HG03457 (cell line): ENCODE results near the gene ZSCAN18.

ENCODE experiments used
- ATAC-seq: cut with Tn5 transposase; IDR thresholded peaks from one replicate; pipeline ENCODE4 v1.9.1; 2021; ENCODE audit warnings: moderate number of reproducible peaks; ENCODE audit not compliant: unreplicated experiment

Gene ZSCAN18

GRCh38 chr19:58045411-58046050 lies 52.5 kb downstream of the ZSCAN18 start:
- no peak for ATAC-seq

- ATAC-seq: no peak
These were observed 53.1 kb downstream of the ZSCAN18 start for GRCh38 chr19:58044886-58045285.

- ATAC-seq: no peak
These were observed 53.6 kb downstream of the ZSCAN18 start for GRCh38 chr19:58044391-58044790.

- ATAC-seq: no peak
These were observed 55.3 kb downstream of the ZSCAN18 start for GRCh38 chr19:58042495-58043340.

GRCh38 chr19:58040751-58041525 lies 57.1 kb downstream of the ZSCAN18 start:
- no peak for ATAC-seq

- no peak for ATAC-seq
These were observed 59.3 kb downstream of the ZSCAN18 start for GRCh38 chr19:58038688-58039204.

DNA sequence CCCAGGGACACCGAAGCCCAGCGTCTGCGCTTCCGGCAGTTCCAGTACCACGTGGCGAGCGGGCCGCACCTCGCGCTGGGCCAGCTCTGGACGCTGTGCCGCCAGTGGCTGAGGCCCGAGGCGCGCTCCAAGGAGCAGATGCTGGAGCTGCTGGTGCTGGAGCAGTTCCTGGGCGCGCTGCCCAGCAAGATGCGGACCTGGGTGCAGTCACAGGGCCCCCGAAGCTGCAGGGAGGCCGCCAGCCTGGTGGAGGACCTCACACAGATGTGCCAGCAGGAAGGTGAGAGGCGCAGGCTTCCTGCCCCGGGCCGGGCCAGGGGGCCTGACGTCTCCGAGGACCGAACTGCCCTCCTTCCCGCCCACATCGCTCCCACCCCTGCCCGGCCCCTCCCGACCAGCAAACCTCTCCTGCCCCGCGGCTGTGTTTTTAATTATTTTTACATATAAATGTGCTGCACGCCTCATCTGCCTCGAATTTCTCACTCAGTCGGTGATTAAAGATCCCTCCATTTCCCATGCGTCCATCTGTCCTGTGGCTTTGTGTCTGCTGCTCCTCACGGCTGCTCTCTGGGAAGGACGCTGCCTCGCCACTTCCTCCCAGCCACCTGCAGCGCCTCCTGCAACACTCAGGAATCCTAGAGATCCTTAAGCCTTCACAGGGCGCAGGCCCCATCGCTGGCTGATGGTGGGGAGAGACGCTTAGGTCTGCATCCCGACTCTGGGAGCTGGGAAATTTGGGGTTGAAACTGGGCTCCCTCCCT lies 59.9 kb downstream of the ZSCAN18 start:
- no peak for ATAC-seq

DNA sequence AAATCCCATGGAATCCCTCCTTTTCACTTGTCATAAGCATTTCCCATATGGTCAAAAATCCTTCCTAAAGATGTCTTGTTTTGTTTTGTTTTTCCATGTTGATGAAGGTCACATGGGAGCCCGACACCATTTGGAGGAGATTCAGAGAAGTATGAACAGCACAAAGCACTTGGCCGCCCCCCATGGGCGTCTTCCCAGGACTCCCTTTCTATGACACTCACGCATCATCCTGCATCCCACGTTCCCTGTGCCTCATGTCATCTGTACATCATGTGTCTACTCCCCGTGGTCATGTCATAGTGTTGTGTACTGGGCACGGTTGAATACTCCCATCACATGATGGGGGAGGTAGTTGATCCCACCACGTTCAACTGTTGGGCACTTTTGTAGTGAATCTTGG lies 62.2 kb downstream of the ZSCAN18 start:
- no peak for ATAC-seq

DNA sequence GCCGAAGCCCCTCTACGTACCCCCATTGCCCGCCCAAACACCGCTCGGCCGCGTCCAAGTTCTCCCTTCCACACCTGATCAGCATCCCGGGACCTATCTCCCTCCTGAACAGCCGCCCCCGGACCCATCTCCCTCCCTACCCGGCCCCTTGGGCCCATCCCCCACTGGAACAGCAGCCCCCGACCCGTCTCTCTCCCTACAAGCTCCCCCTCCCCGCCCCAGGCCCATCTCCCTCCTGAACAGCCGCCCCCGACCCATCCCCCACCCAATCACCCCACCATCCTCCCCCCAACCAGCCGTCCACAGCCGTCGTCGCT lies 63.6 kb downstream of the ZSCAN18 start:
- no peak for ATAC-seq
